WTC11 (cell line): ENCODE results near the gene CD302. TPM values are rescaled to one million over a fixed set of nuclear protein-coding genes. Genes with fewer than 3 reads are reported as not detected.

Source experiments
- ATAC-seq: fragments of 200-7000 bp; cut with Tn5 transposase; 2 replicates; pipeline ENCODE4 v1.10.0; 2021; ENCODE audit warnings: mild to moderate bottlenecking, moderate library complexity
- CTCF ChIA-PET: fragments of 300-600 bp; sonication (Branson Sonifier 250); formaldehyde crosslinking; loops from one replicate; lab custom pipeline; 2021; ENCODE audit warnings: antibody characterized with exemption; lab: Charles Lee
- POLR2A ChIA-PET: fragments of 350-600 bp; sonication (Branson Sonifier 250); formaldehyde crosslinking; loops from one replicate; lab custom pipeline; 2021; ENCODE audit warnings: antibody characterized with exemption; lab: Charles Lee
- DNase-seq: peaks from one replicate; pipeline ENCODE4 v3.0.0; 2021; ENCODE audit warnings: low spot score
- H3K27ac Mint-ChIP-seq: 2 replicates; pipeline ENCODE4 v1.8.0; 2021; ENCODE audit warnings: mixed read lengths
- H3K27me3 Mint-ChIP-seq: 2 replicates; pipeline ENCODE4 v1.8.0; 2021; ENCODE audit warnings: low read depth, mild to moderate bottlenecking, moderate library complexity, mixed read lengths
- H3K36me3 Mint-ChIP-seq: 2 replicates; pipeline ENCODE4 v1.8.0; 2021; ENCODE audit warnings: mixed read lengths
- H3K4me1 Mint-ChIP-seq: 2 replicates; pipeline ENCODE4 v1.8.0; 2022; ENCODE audit warnings: mixed read lengths
- H3K4me3 Mint-ChIP-seq: 2 replicates; pipeline ENCODE4 v1.8.0; 2021; ENCODE audit warnings: mild to moderate bottlenecking, moderate library complexity, mixed read lengths
- H3K9me3 Mint-ChIP-seq: 2 replicates; pipeline ENCODE4 v1.8.0; 2021; ENCODE audit warnings: mixed read lengths
- ATF6 ChIP-seq: sonication (generic); formaldehyde crosslinking; IDR thresholded peaks from 2 replicates; pipeline ENCODE4 v1.8.1; 2023; ENCODE audit warnings: mild to moderate bottlenecking, missing genetic modification reagents
- CREM ChIP-seq: sonication (generic); formaldehyde crosslinking; IDR thresholded peaks from 2 replicates; pipeline ENCODE4 v1.8.1; 2022; ENCODE audit warnings: mild to moderate bottlenecking, missing genetic modification reagents, moderate library complexity
- CTCF ChIP-seq: fragments of 200-600 bp; IDR thresholded peaks from 2 replicates; pipeline ENCODE4 v1.8.0; 2022; ENCODE audit warnings: antibody characterized with exemption
- FOXJ3 ChIP-seq: sonication (generic); formaldehyde crosslinking; IDR thresholded peaks from 2 replicates; pipeline ENCODE4 v1.9.0; 2021; ENCODE audit warnings: missing genetic modification reagents, mild to moderate bottlenecking, borderline replicate concordance
- FOXP4 ChIP-seq: sonication (generic); formaldehyde crosslinking; IDR thresholded peaks from 2 replicates; pipeline ENCODE4 v1.8.0; 2022; ENCODE audit warnings: mild to moderate bottlenecking, missing genetic modification reagents
- GABPB1 ChIP-seq: sonication (generic); formaldehyde crosslinking; IDR thresholded peaks from 2 replicates; pipeline ENCODE4 v1.8.1; 2023; ENCODE audit warnings: mild to moderate bottlenecking, missing genetic modification reagents
- JUN ChIP-seq: sonication (generic); formaldehyde crosslinking; IDR thresholded peaks from 2 replicates; pipeline ENCODE4 v1.8.0; 2023; ENCODE audit warnings: mild to moderate bottlenecking, missing genetic modification reagents
- MXD4 ChIP-seq: fragments of 250-450 bp; sonication (Bioruptor Pico); IDR thresholded peaks from 2 replicates; pipeline ENCODE4 v1.8.0; 2021; ENCODE audit warnings: mild to moderate bottlenecking, moderate library complexity, borderline replicate concordance
- MYBL2 ChIP-seq: sonication (generic); formaldehyde crosslinking; IDR thresholded peaks from 2 replicates; pipeline ENCODE4 v1.8.1; 2023; ENCODE audit warnings: mild to moderate bottlenecking, moderate library complexity, missing genetic modification reagents
- NR3C1 ChIP-seq: sonication (generic); formaldehyde crosslinking; conservative IDR thresholded peaks from 2 replicates; pipeline ENCODE4 v1.8.1; 2023; ENCODE audit warnings: low read depth, mild to moderate bottlenecking, missing genetic modification reagents
- PRRX2 ChIP-seq: fragments of 250-450 bp; sonication (Bioruptor Pico); IDR thresholded peaks from 2 replicates; pipeline ENCODE4 v1.8.0; 2021; ENCODE audit warnings: mild to moderate bottlenecking
- RORB ChIP-seq: fragments of 250-450 bp; sonication (Bioruptor Pico); IDR thresholded peaks from 2 replicates; pipeline ENCODE4 v1.9.0; 2021; ENCODE audit warnings: mild to moderate bottlenecking
- SMAD4 ChIP-seq: sonication (generic); formaldehyde crosslinking; IDR thresholded peaks from 2 replicates; pipeline ENCODE4 v1.8.0; 2022; ENCODE audit warnings: mild to moderate bottlenecking, missing genetic modification reagents
- TEAD1 ChIP-seq: sonication (generic); formaldehyde crosslinking; IDR thresholded peaks from 2 replicates; pipeline ENCODE4 v1.8.0; 2022; ENCODE audit warnings: mild to moderate bottlenecking, missing genetic modification reagents
- TP53 ChIP-seq: sonication (generic); formaldehyde crosslinking; IDR thresholded peaks from 2 replicates; pipeline ENCODE4 v1.8.1; 2023; ENCODE audit warnings: mild to moderate bottlenecking, missing genetic modification reagents
- ZNF138 ChIP-seq: sonication (generic); formaldehyde crosslinking; conservative IDR thresholded peaks from 2 replicates; pipeline ENCODE4 v1.8.1; 2022; ENCODE audit warnings: mild to moderate bottlenecking, moderate library complexity, missing genetic modification reagents
- ZNF396 ChIP-seq: fragments of 250-450 bp; sonication (Bioruptor Pico); IDR thresholded peaks from 2 replicates; pipeline ENCODE4 v1.8.0; 2021; ENCODE audit warnings: mild to moderate bottlenecking, moderate library complexity, borderline replicate concordance
- ZNF416 ChIP-seq: fragments of 250-450 bp; sonication (Bioruptor Pico); IDR thresholded peaks from 2 replicates; pipeline ENCODE4 v1.9.0; 2021; ENCODE audit warnings: mild to moderate bottlenecking, inconsistent platforms
- ZNF423 ChIP-seq: fragments of 250-450 bp; sonication (Bioruptor Pico); IDR thresholded peaks from 2 replicates; pipeline ENCODE4 v2.1.2; 2022; ENCODE audit warnings: mild to moderate bottlenecking, moderate library complexity
- ZNF425 ChIP-seq: fragments of 250-450 bp; sonication (Bioruptor Pico); conservative IDR thresholded peaks from 2 replicates; pipeline ENCODE4 v1.9.0; 2021; ENCODE audit warnings: mild to moderate bottlenecking
- ZNF671 ChIP-seq: fragments of 250-450 bp; sonication (Bioruptor Pico); IDR thresholded peaks from 2 replicates; pipeline ENCODE4 v1.8.0; 2021; ENCODE audit warnings: mild to moderate bottlenecking
- total RNA-seq: library from RNA; stranded (reverse); gene quantifications from 3 replicates; pipeline ENCODE4 v1.2.3, GENCODE V29; 2021

CD302 gene
- total RNA-seq, 1 experiment from 2014 or later = 1.4 TPM

- no peak for TF ChIP-seq FOXP4 (CRISPR knock-in tag)
Observed at GRCh38 chr2:159758239-159758638, 39.8 kb downstream of the CD302 start (continued).

GRCh38 chr2:159755788-159756187 lies 42.2 kb downstream of the CD302 start:
- no peak for DNase-seq
- CTCF ChIA-PET = interaction anchor here (0.5 to 1.6 kb wide), 29 partner anchors 9 to 553 kb away, joined by 3 to 14 read pairs (median 4); partner anchors contain the start of gene MARCHF7
- H3K36me3 Mint-ChIP-seq = peaks cover 45% of the 10 kb centered on the region

GRCh38 chr2:159755014-159755413 lies 43.0 kb downstream of the CD302 start:
- ATAC-seq = no peak
- POLR2A ChIA-PET = interaction anchor here (1.0 kb wide), 1 partner anchor 43 kb away, joined by 4 read pairs; the partner anchor contains the start of gene MARCHF7
- peaks cover 38% of the 10 kb centered on the region for H3K36me3 Mint-ChIP-seq
- CTCF ChIA-PET = no interaction called here
- H3K27me3 Mint-ChIP-seq = no peaks in the 10 kb centered on the region
- no peaks in the 10 kb centered on the region for H3K9me3 Mint-ChIP-seq
- no peak for DNase-seq
- no peaks in the 10 kb centered on the region for H3K4me1 Mint-ChIP-seq
- H3K4me3 Mint-ChIP-seq = no peak overlapping the region
- no peak overlapping the region for H3K27ac Mint-ChIP-seq
- TF ChIP-seq ZNF425 (CRISPR knock-in tag) (no peak), MYBL2 (CRISPR knock-in tag) (no peak), ZNF416 (CRISPR knock-in tag) (no peak), RORB (CRISPR knock-in tag) (no peak), ZNF423 (CRISPR knock-in tag) (no peak), GABPB1 (CRISPR knock-in tag) (no peak), MXD4 (CRISPR knock-in tag) (no peak), ZNF396 (CRISPR knock-in tag) (no peak), TEAD1 (no peak), ATF6 (CRISPR knock-in tag) (no peak), SMAD4 (no peak), CREM (CRISPR knock-in tag) (no peak), ZNF671 (no peak), FOXP4 (CRISPR knock-in tag) (no peak), ZNF138 (CRISPR knock-in tag) (no peak), PRRX2 (CRISPR knock-in tag) (no peak), TP53 (CRISPR knock-in tag) (no peak), FOXJ3 (CRISPR knock-in tag) (no peak), JUN (CRISPR knock-in tag) (no peak), NR3C1 (no peak)

More at GRCh38 chr2:159755788-159756187, 42.2 kb downstream of the CD302 start:
- Mint-ChIP-seq H3K4me3 (no peak overlapping the region), H3K27me3 (no peaks in the 10 kb centered on the region), H3K9me3 (no peaks in the 10 kb centered on the region), H3K4me1 (no peaks in the 10 kb centered on the region), H3K27ac (no peak overlapping the region)
- ATAC-seq = peak; percentile 96
- TF ChIP-seq CTCF (peak; percentile 25), CREM (CRISPR knock-in tag) (no peak)
- POLR2A ChIA-PET = interaction anchor here (1.0 kb wide), 1 partner anchor 43 kb away, joined by 6 read pairs; the partner anchor contains the start of gene MARCHF7
